ENCODE measurements around the gene TMCC3. TPM values are rescaled to one million over a fixed set of nuclear protein-coding genes. Genes with fewer than 3 reads are reported as not detected.

Gene TMCC3
- total and polyA plus RNA-seq, 2 experiments from 2014 or later: 0.11 to 0.46 TPM

DNA sequence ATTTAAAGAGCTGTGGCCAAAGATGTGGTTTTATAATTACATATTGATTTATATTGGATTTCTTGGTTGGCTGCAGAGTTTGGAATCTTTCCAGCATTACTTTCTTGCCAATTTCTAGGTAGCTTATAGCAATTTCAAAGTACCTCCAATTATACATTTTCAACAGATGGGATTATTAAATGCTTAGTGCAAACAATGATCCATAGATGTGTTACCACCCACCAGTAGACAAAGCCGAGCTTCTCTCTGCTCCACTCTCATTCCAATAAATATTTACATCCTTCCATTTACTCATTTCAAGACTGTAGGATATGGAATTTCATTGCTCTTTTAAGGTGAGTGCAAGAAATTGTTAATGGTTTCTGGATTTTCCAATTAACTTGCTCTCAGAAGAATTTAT is 21.6 kb upstream of the TMCC3 start:
- WGBS, 2 experiments (ENCODE audit: low coverage in 1 of 2, low lambda C conversion rate in 2 of 2, missing lambda C conversion rate in 2 of 2): 65 to 70% methylated on average over 1 of the region's 1 CpG

DNA sequence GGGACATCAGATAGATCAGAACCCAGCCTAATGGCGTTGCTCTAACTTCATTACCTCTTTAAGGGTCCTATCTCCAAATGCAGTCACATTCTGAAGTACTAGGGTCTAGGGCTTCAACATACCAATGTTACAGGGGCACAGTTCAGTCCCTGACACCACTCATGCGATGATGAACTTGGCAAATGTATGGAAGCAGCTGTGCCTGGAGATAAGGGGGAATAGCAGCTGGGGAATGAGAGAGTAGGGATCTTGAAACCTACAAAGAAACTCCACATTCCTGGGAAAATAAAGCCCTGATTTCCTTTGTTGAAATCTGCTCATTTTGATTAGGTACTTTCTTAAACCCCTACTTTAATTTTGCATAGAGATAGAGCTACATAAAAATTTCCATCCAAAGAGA is 20.5 kb upstream of the TMCC3 start:
- no peaks in the 10 kb centered on the region for H3K79me2 ChIP-seq (ENCODE audit: insufficient read depth)
- DNase-seq: no peak
- H3F3A ChIP-seq (ENCODE audit: insufficient read depth): no peaks in the 10 kb centered on the region
- no peaks in the 10 kb centered on the region for H3K4me1 ChIP-seq (ENCODE audit: insufficient read depth)
- H3K9ac ChIP-seq: no peak overlapping the region
- H3K4me3 ChIP-seq: no peak overlapping the region
- H3K9me3 ChIP-seq (ENCODE audit: low read depth): no peaks in the 10 kb centered on the region
- H3K27me3 ChIP-seq (replicated peaks; ENCODE audit: insufficient read depth): peaks cover 53% of the 10 kb centered on the region
- WGBS, 2 experiments (ENCODE audit: low coverage in 1 of 2, low lambda C conversion rate in 2 of 2, missing lambda C conversion rate in 2 of 2): 22 to 52% methylated on average over 2 of the region's 2 CpGs
- H2AFZ ChIP-seq: no peak overlapping the region
- in situ Hi-C loops (cut with MboI): no loop called here
- no peak overlapping the region for H3K27ac ChIP-seq
- TF ChIP-seq EZH2phosphoT487 (IDR thresholded peaks at IDR 0.05; ENCODE audit: insufficient read depth, low read depth) (no peak), EZH2 (IDR thresholded peaks at IDR 0.05; ENCODE audit: insufficient read depth, poor library complexity, severe bottlenecking) (no peak)
- H3K36me3 ChIP-seq (ENCODE audit: low read depth): no peaks in the 10 kb centered on the region
- H4K20me1 ChIP-seq (ENCODE audit: insufficient read depth): no peaks in the 10 kb centered on the region
- no peaks in the 10 kb centered on the region for H3K9me2 ChIP-seq (ENCODE audit: insufficient read depth)
- no peak overlapping the region for H3K4me2 ChIP-seq (ENCODE audit: unreplicated experiment)

More for the DNA sequence above, 21.6 kb upstream of the TMCC3 start:
- Histone ChIP-seq H3K79me2 (ENCODE audit: insufficient read depth) (no peaks in the 10 kb centered on the region), H3K27me3 (replicated peaks; ENCODE audit: insufficient read depth) (peaks cover 49% of the 10 kb centered on the region), H3K4me3 (no peak overlapping the region), H3K36me3 (ENCODE audit: low read depth) (no peaks in the 10 kb centered on the region), H3K4me1 (ENCODE audit: insufficient read depth) (no peaks in the 10 kb centered on the region), H3F3A (ENCODE audit: insufficient read depth) (no peaks in the 10 kb centered on the region), H3K9me3 (ENCODE audit: low read depth) (no peaks in the 10 kb centered on the region), H3K27ac (no peak overlapping the region), H4K20me1 (ENCODE audit: insufficient read depth) (no peaks in the 10 kb centered on the region), H3K9ac (no peak overlapping the region), H3K9me2 (ENCODE audit: insufficient read depth) (no peaks in the 10 kb centered on the region), H3K4me2 (ENCODE audit: unreplicated experiment) (no peak overlapping the region), H2AFZ (no peak overlapping the region)
- DNase-seq: no peak
- in situ Hi-C loops (cut with MboI): no loop called here
- no peak for TF ChIP-seq EZH2phosphoT487 (IDR thresholded peaks at IDR 0.05; ENCODE audit: insufficient read depth, low read depth)
- no peak for TF ChIP-seq EZH2 (IDR thresholded peaks at IDR 0.05; ENCODE audit: insufficient read depth, poor library complexity, severe bottlenecking)

DNA sequence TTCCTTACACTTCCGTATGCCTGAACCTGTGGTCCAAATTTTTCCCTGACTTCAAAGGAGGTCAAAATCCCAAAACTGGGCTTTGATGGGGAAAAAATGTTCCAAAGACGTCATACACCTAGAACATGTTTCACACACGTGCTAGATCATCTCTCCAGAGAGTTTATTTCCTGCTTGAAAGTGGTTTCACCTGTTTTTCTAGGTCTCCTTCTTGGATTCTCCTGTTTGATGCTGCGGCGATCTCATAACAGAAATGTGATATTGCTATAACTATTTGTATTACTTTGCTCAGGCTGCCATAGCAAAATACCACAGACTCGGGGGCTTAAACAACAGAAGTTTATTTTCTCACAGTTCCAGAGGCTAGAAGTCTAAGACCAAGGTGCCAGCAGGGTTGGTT is 19.7 kb upstream of the TMCC3 start:
- Histone ChIP-seq H3K36me3 (ENCODE audit: low read depth) (no peaks in the 10 kb centered on the region), H3K79me2 (ENCODE audit: insufficient read depth) (no peaks in the 10 kb centered on the region), H4K20me1 (ENCODE audit: insufficient read depth) (no peaks in the 10 kb centered on the region), H3K4me2 (ENCODE audit: unreplicated experiment) (no peak overlapping the region), H2AFZ (no peak overlapping the region), H3K4me1 (ENCODE audit: insufficient read depth) (no peaks in the 10 kb centered on the region), H3K9me2 (ENCODE audit: insufficient read depth) (no peaks in the 10 kb centered on the region), H3F3A (ENCODE audit: insufficient read depth) (no peaks in the 10 kb centered on the region), H3K27me3 (replicated peaks; ENCODE audit: insufficient read depth) (peaks cover 56% of the 10 kb centered on the region), H3K27ac (no peak overlapping the region), H3K4me3 (no peak overlapping the region), H3K9ac (no peak overlapping the region), H3K9me3 (ENCODE audit: low read depth) (no peaks in the 10 kb centered on the region)
- in situ Hi-C loops (cut with MboI): no loop called here
- no peak for TF ChIP-seq EZH2phosphoT487 (IDR thresholded peaks at IDR 0.05; ENCODE audit: insufficient read depth, low read depth)
- no peak for TF ChIP-seq EZH2 (IDR thresholded peaks at IDR 0.05; ENCODE audit: insufficient read depth, poor library complexity, severe bottlenecking)
- WGBS, 2 experiments (ENCODE audit: low coverage in 1 of 2, low lambda C conversion rate in 2 of 2, missing lambda C conversion rate in 2 of 2): 44 to 46% methylated on average over 6 of the region's 6 CpGs
- no peak for DNase-seq

DNA sequence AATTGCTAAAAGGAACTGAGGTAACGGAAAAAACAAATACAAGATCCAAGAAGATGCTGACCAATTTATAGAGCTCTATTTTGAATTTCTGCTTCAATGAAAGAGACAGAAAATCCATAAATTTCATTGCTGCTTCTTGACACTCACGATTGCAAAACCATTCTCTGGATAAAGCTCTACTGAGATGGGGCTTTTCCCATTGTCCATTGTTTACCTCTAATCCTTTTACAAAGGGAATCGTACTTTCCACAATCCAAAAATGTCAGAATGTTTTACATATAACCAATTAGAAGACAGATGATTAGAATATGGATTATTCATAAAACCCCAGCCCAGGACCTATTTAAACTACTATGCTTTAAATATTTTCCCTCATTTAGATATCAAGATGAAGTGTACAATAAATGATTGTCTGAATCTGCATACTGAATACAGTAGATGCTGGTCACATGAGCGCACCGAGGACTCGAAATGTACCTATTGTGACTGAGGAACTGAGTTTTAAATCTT is 16.7 kb upstream of the TMCC3 start:
- H3F3A ChIP-seq (ENCODE audit: insufficient read depth): no peaks in the 10 kb centered on the region
- 64 to 69% methylated on average over 6 of the region's 6 CpGs for WGBS, 2 experiments (ENCODE audit: low coverage in 1 of 2, low lambda C conversion rate in 2 of 2, missing lambda C conversion rate in 2 of 2)
- in situ Hi-C loops (cut with MboI): no loop called here

DNA sequence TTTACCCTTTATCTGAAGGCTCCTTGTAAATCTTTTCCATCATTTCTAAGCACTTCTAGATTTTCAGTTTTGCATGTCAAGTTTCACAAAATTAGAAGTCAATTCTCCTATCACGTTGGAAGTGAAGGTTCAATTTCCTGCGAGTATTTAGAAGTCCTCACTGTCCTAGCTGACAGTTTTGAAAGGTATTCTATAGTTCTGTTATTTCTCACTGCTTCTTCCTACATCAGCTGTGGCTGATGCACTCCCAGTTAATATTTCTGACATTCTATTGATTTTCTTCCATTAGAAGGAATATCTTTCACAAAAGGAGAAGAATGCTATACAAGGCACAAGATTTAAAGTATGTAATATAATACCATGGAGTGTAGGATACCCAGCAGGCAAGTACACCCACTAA is 15.8 kb upstream of the TMCC3 start:
- TF ChIP-seq EZH2phosphoT487 (IDR thresholded peaks at IDR 0.05; ENCODE audit: insufficient read depth, low read depth) (no peak), EZH2 (IDR thresholded peaks at IDR 0.05; ENCODE audit: insufficient read depth, poor library complexity, severe bottlenecking) (no peak)
- Histone ChIP-seq H3K9me3 (ENCODE audit: low read depth) (no peaks in the 10 kb centered on the region), H3F3A (ENCODE audit: insufficient read depth) (no peaks in the 10 kb centered on the region), H3K4me1 (ENCODE audit: insufficient read depth) (no peaks in the 10 kb centered on the region), H3K9ac (no peak overlapping the region), H3K4me3 (no peak overlapping the region), H3K4me2 (ENCODE audit: unreplicated experiment) (no peak overlapping the region), H3K36me3 (ENCODE audit: low read depth) (no peaks in the 10 kb centered on the region), H3K9me2 (ENCODE audit: insufficient read depth) (no peaks in the 10 kb centered on the region), H3K27me3 (replicated peaks; ENCODE audit: insufficient read depth) (peaks cover 37% of the 10 kb centered on the region), H3K79me2 (ENCODE audit: insufficient read depth) (no peaks in the 10 kb centered on the region), H3K27ac (no peak overlapping the region), H4K20me1 (ENCODE audit: insufficient read depth) (no peaks in the 10 kb centered on the region), H2AFZ (no peak overlapping the region)
- DNase-seq: no peak
- in situ Hi-C loops (cut with MboI): no loop called here
- 83 to 90% methylated on average over 2 of the region's 2 CpGs for WGBS, 2 experiments (ENCODE audit: low coverage in 1 of 2, low lambda C conversion rate in 2 of 2, missing lambda C conversion rate in 2 of 2)

More for the DNA sequence above, 16.7 kb upstream of the TMCC3 start:
- H2AFZ ChIP-seq: no peak overlapping the region
- H3K4me3 ChIP-seq: no peak overlapping the region
- no peak for DNase-seq
- no peaks in the 10 kb centered on the region for H4K20me1 ChIP-seq (ENCODE audit: insufficient read depth)
- H3K4me2 ChIP-seq (ENCODE audit: unreplicated experiment): no peak overlapping the region
- no peaks in the 10 kb centered on the region for H3K36me3 ChIP-seq (ENCODE audit: low read depth)
- H3K9me2 ChIP-seq (ENCODE audit: insufficient read depth): no peaks in the 10 kb centered on the region
- H3K9ac ChIP-seq: no peak overlapping the region
- no peaks in the 10 kb centered on the region for H3K4me1 ChIP-seq (ENCODE audit: insufficient read depth)
- peaks cover 46% of the 10 kb centered on the region for H3K27me3 ChIP-seq (replicated peaks; ENCODE audit: insufficient read depth)
- no peaks in the 10 kb centered on the region for H3K79me2 ChIP-seq (ENCODE audit: insufficient read depth)
- no peak for TF ChIP-seq EZH2phosphoT487 (IDR thresholded peaks at IDR 0.05; ENCODE audit: insufficient read depth, low read depth)
- TF ChIP-seq EZH2 (IDR thresholded peaks at IDR 0.05; ENCODE audit: insufficient read depth, poor library complexity, severe bottlenecking): no peak
- H3K9me3 ChIP-seq (ENCODE audit: low read depth): no peaks in the 10 kb centered on the region
- no peak overlapping the region for H3K27ac ChIP-seq
